ENCODE measurements around the gene TYSND1.

GRCh38 chr10:70191161-70191971 is 44.9 kb upstream of the TYSND1 start:
- TF ChIP-seq CTCF (IDR thresholded peaks at IDR 0.05) (no peak), POLR2AphosphoS5 (IDR thresholded peaks at IDR 0.05) (no peak), POLR2A (IDR thresholded peaks at IDR 0.05) (no peak)

Data from upper lobe of left lung (tissue), 4 donors.